ENCODE measurements around the gene ABHD5.

ABHD5 gene

GRCh38 chr3:43755516-43756200, 64.9 kb downstream of the ABHD5 start:
- Histone ChIP-seq H3K4me3 (ENCODE audit: low read depth, low read length, poor library complexity, severe bottlenecking) (no peak overlapping the region), H3K27ac (ENCODE audit: low read depth, low read length, poor library complexity, severe bottlenecking) (no peak overlapping the region), H3K9me3 (ENCODE audit: low read length) (no peaks in the 10 kb centered on the region), H3K4me2 (ENCODE audit: low read length) (no peak overlapping the region), H4K20me1 (ENCODE audit: insufficient read depth, low read length) (no peaks in the 10 kb centered on the region), H3K9me2 (ENCODE audit: low read depth, low read length) (no peaks in the 10 kb centered on the region), H3K27me3 (ENCODE audit: insufficient read depth, low read length) (no peaks in the 10 kb centered on the region), H3K4me1 (ENCODE audit: insufficient read depth, low read length, severe bottlenecking) (no peaks in the 10 kb centered on the region), H3K9ac (ENCODE audit: low read length) (no peak overlapping the region), H2AFZ (ENCODE audit: low read length) (no peak overlapping the region), H3K79me2 (ENCODE audit: insufficient read depth, low read length) (no peaks in the 10 kb centered on the region), H3F3A (ENCODE audit: insufficient read depth, low read length) (no peaks in the 10 kb centered on the region), H3K36me3 (ENCODE audit: insufficient read depth, low read length) (no peaks in the 10 kb centered on the region)
- no peak for TF ChIP-seq EZH2 (IDR thresholded peaks at IDR 0.05; ENCODE audit: borderline replicate concordance, low read length)
- no peak for TF ChIP-seq CTCF (IDR thresholded peaks at IDR 0.05; ENCODE audit: low read length)

GRCh38 chr3:43757666-43758321, 67.1 kb downstream of the ABHD5 start:
- Histone ChIP-seq H4K20me1 (ENCODE audit: insufficient read depth, low read length) (no peaks in the 10 kb centered on the region), H3K4me3 (ENCODE audit: low read depth, low read length, poor library complexity, severe bottlenecking) (no peak overlapping the region), H3K4me1 (ENCODE audit: insufficient read depth, low read length, severe bottlenecking) (no peaks in the 10 kb centered on the region), H3K27ac (ENCODE audit: low read depth, low read length, poor library complexity, severe bottlenecking) (no peak overlapping the region), H3K27me3 (ENCODE audit: insufficient read depth, low read length) (no peaks in the 10 kb centered on the region), H2AFZ (ENCODE audit: low read length) (no peak overlapping the region), H3K36me3 (ENCODE audit: insufficient read depth, low read length) (no peaks in the 10 kb centered on the region), H3K79me2 (ENCODE audit: insufficient read depth, low read length) (no peaks in the 10 kb centered on the region), H3F3A (ENCODE audit: insufficient read depth, low read length) (no peaks in the 10 kb centered on the region), H3K4me2 (ENCODE audit: low read length) (no peak overlapping the region), H3K9me2 (ENCODE audit: low read depth, low read length) (no peaks in the 10 kb centered on the region), H3K9ac (ENCODE audit: low read length) (no peak overlapping the region), H3K9me3 (ENCODE audit: low read length) (no peaks in the 10 kb centered on the region)
- no peak for TF ChIP-seq EZH2 (IDR thresholded peaks at IDR 0.05; ENCODE audit: borderline replicate concordance, low read length)
- no peak for TF ChIP-seq CTCF (IDR thresholded peaks at IDR 0.05; ENCODE audit: low read length)

- Histone ChIP-seq H4K20me1 (ENCODE audit: insufficient read depth, low read length) (no peaks in the 10 kb centered on the region), H3F3A (ENCODE audit: insufficient read depth, low read length) (no peaks in the 10 kb centered on the region), H3K4me1 (ENCODE audit: insufficient read depth, low read length, severe bottlenecking) (no peaks in the 10 kb centered on the region), H3K27ac (ENCODE audit: low read depth, low read length, poor library complexity, severe bottlenecking) (no peak overlapping the region), H3K36me3 (ENCODE audit: insufficient read depth, low read length) (no peaks in the 10 kb centered on the region), H3K4me2 (ENCODE audit: low read length) (no peak overlapping the region), H3K27me3 (ENCODE audit: insufficient read depth, low read length) (no peaks in the 10 kb centered on the region), H3K4me3 (ENCODE audit: low read depth, low read length, poor library complexity, severe bottlenecking) (no peak overlapping the region), H3K79me2 (ENCODE audit: insufficient read depth, low read length) (no peaks in the 10 kb centered on the region), H3K9me2 (ENCODE audit: low read depth, low read length) (no peaks in the 10 kb centered on the region), H3K9me3 (ENCODE audit: low read length) (no peaks in the 10 kb centered on the region), H3K9ac (ENCODE audit: low read length) (no peak overlapping the region), H2AFZ (ENCODE audit: low read length) (no peak overlapping the region)
- no peak for TF ChIP-seq EZH2 (IDR thresholded peaks at IDR 0.05; ENCODE audit: borderline replicate concordance, low read length)
- TF ChIP-seq CTCF (IDR thresholded peaks at IDR 0.05; ENCODE audit: low read length): no peak
These were observed 68.0 kb downstream of the ABHD5 start for GRCh38 chr3:43758592-43759225.

Measured in OCI-LY1 (cell line).